Upper lobe of left lung (tissue), 6 donors: Measurements from ENCODE around the gene C12orf56. TPM values are rescaled to one million over a fixed set of nuclear protein-coding genes. Genes with fewer than 3 reads are reported as not detected.

ENCODE experiments used
- ATAC-seq, 2 donors: fragments of 200-7000 bp; cut with Tn5 transposase; one replicate each; pipeline ENCODE4 v1.9.1; 2022; ENCODE audit warnings: mild to moderate bottlenecking in 2 of 2, moderate library complexity in 2 of 2; ENCODE audit not compliant: low FRiP score in 2 of 2
- DNase-seq, 2 donors: peaks; one replicate each; pipeline ENCODE4 v3.0.0-alpha.2; 2019 to 2020
- H3K27ac ChIP-seq, 4 donors: fragments of 200-600 bp; sonication (generic); one replicate each; pipeline ENCODE4 v1.5.1; 2016 to 2019
- H3K27me3 ChIP-seq, 4 donors: fragments of 200-600 bp; sonication (generic); one replicate each; pipeline ENCODE4 v1.5.1; 2017 to 2019
- H3K36me3 ChIP-seq, 4 donors: fragments of 200-600 bp; sonication (generic); one replicate each; pipeline ENCODE4 v1.5.1; 2016 to 2019
- H3K4me1 ChIP-seq, 4 donors: fragments of 200-600 bp; sonication (generic); one replicate each; pipeline ENCODE4 v1.5.1; 2018 to 2019
- H3K4me3 ChIP-seq, 4 donors: fragments of 200-600 bp; sonication (generic); one replicate each; pipeline ENCODE4 v1.5.1; 2017 to 2019; ENCODE audit warnings: mild to moderate bottlenecking in 2 of 4, moderate library complexity in 1 of 4
- H3K9me3 ChIP-seq, 4 donors: fragments of 200-600 bp; sonication (generic); one replicate each; pipeline ENCODE4 v1.5.1; 2018 to 2019
- EP300 ChIP-seq, 4 donors: sonication (generic); formaldehyde crosslinking; IDR thresholded peaks; one replicate each; pipeline ENCODE4 v1.5.1; 2017; ENCODE audit warnings: antibody characterized with exemption in 4 of 4, control low read depth in 2 of 4
- POLR2A ChIP-seq, 4 donors: fragments of 450-650 bp; IDR thresholded peaks; one replicate each; pipeline ENCODE4 v1.5.1; 2016 to 2017; ENCODE audit warnings: antibody characterized with exemption in 4 of 4, mild to moderate bottlenecking in 2 of 4
- POLR2AphosphoS5 ChIP-seq, 2 donors: sonication (generic); formaldehyde crosslinking; IDR thresholded peaks; one replicate each; pipeline ENCODE4 v1.5.1; 2017; ENCODE audit warnings: antibody characterized with exemption in 2 of 2
- WGBS, 2 donors: methylation state at CpG; one replicate each; pipeline ENCODE4 v1.1.5; 2017 to 2018; 5-methylcytosine and 5-hydroxymethylcytosine counted together
- total RNA-seq, 6 donors: library from RNA; depleted of rRNA in 4 of 6; stranded (reverse); fragments of >200 nt in 4 of 6; gene quantifications; one replicate each; pipeline versions ENCODE4 v1.1.0 to v1.2.1, GENCODE V29; 2016 to 2021
- TF ChIP-seq, protein P1 (sequence below), 6 experiments: fragments of 450-650 bp in 4 of 6; fragments of 200-600 bp in 2 of 6; sonication (generic) in 2 of 6; IDR thresholded peaks; one replicate each; pipeline ENCODE4 v1.5.1; 2016 to 2019; ENCODE audit warnings: antibody characterized with exemption in 6 of 6
- donor health status: DM: no; HTN: no; CAD: no; lungs with moderate emphysema.
- donor health status: DM: no; HTN: yes; CAD: no; lungs with severe emphysema.

C12orf56 gene
- total RNA-seq, 6 donors from 2014 or later: not detected

DNA sequence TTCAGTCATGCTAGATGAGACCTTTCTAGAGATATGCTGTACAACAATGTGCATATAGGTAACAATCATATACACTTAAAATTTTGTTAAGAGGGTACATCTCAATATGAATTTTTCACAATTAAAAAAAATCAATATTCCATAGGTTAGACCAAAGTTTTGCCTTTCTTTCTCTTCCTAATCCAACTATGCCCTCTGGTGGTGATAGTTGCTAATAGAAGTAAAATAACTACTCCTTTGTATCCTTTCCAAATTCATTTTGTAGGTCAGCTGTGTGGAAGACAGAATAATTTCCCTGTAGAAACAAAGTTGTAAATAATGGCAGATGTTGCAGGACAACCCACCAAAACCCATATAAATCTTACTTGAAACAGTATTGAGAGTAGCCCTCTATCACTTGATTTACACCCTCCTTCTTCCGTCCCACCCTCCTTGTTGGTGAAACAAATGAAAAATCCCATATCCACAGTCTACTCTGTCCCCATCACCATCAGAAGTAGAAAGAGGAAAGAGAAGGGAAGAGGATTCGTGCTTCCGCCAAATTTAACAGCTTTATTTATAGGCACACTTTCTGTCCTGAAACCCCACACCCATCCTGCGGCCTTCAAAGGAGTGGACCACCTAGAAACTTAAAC is 134.3 kb downstream of the C12orf56 start:
- Histone ChIP-seq H3K36me3 (no peaks in the 10 kb centered on the region), H3K9me3 (no peaks in the 10 kb centered on the region), H3K27ac (no peak overlapping the region), H3K4me1 (no peaks in the 10 kb centered on the region), H3K27me3 (no peaks in the 10 kb centered on the region), H3K4me3 (no peak overlapping the region)
- no peak for TF ChIP-seq POLR2A (IDR thresholded peaks at IDR 0.05)
- TF ChIP-seq, protein P1, sequence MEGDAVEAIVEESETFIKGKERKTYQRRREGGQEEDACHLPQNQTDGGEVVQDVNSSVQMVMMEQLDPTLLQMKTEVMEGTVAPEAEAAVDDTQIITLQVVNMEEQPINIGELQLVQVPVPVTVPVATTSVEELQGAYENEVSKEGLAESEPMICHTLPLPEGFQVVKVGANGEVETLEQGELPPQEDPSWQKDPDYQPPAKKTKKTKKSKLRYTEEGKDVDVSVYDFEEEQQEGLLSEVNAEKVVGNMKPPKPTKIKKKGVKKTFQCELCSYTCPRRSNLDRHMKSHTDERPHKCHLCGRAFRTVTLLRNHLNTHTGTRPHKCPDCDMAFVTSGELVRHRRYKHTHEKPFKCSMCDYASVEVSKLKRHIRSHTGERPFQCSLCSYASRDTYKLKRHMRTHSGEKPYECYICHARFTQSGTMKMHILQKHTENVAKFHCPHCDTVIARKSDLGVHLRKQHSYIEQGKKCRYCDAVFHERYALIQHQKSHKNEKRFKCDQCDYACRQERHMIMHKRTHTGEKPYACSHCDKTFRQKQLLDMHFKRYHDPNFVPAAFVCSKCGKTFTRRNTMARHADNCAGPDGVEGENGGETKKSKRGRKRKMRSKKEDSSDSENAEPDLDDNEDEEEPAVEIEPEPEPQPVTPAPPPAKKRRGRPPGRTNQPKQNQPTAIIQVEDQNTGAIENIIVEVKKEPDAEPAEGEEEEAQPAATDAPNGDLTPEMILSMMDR (IDR thresholded peaks at IDR 0.05): peak; percentile 40 to 77 (median 64)
- no peak for DNase-seq
- WGBS, 2 donors: 59 to 74% methylated on average over 4 of the region's 4 CpGs
- ATAC-seq: peak in 1 of 2 donors; percentile 65

DNA sequence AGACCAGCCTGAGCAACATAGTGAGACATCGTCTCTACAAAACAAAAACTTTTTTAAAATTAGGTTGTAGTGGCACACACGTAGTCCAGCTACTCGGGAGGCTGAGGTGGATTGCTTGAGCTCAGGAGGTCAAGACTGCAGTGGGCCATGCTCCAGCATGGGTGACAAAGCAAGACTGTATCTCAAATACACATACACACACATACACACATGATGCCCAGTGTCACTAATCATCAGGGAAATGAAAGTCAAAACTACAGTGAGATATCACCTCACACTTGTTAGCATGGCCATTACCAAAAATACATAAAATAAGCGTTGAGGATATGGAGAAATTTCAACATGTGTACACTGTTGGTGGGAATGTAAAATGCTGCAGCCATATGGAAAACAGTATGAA is 135.3 kb downstream of the C12orf56 start:
- no peaks in the 10 kb centered on the region for H3K36me3 ChIP-seq
- TF ChIP-seq POLR2AphosphoS5 (IDR thresholded peaks at IDR 0.05): no peak
- TF ChIP-seq, protein P1 (IDR thresholded peaks at IDR 0.05): no peak
- no peak for TF ChIP-seq EP300 (IDR thresholded peaks at IDR 0.05)
- TF ChIP-seq POLR2A (IDR thresholded peaks at IDR 0.05): no peak
- WGBS, 2 donors: 63 to 69% methylated on average over 4 of the region's 4 CpGs
- DNase-seq (no peak), ATAC-seq (no peak)
- no peak overlapping the region for H3K4me3 ChIP-seq
- H3K27ac ChIP-seq: no peak overlapping the region
- no peaks in the 10 kb centered on the region for H3K9me3 ChIP-seq
- no peaks in the 10 kb centered on the region for H3K27me3 ChIP-seq
- H3K4me1 ChIP-seq: no peaks in the 10 kb centered on the region

DNA sequence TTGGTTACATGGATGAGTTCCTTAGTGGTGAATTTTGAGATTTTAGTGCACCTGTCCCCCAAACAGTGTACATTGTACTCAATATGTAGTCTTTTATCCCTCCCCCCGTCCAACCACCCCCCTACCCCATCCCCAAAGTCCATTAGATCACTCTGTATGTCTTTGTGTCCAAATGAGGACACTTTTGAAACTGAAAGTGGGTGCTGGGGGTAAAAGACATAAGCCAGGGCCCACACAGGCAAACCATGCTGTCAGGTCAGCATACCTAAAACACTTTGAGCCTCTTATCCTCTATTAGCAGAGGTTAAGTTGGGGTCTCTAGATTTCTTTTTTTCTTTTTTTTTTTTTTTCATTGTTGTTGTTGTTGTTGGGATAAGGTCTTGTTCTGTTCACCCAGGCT is 137.2 kb downstream of the C12orf56 start:
- no peak for DNase-seq
- Histone ChIP-seq H3K27me3 (no peaks in the 10 kb centered on the region), H3K9me3 (no peaks in the 10 kb centered on the region), H3K36me3 (no peaks in the 10 kb centered on the region), H3K4me1 (no peaks in the 10 kb centered on the region), H3K27ac (peak overlapping the region in 2 of 4 donors; percentile 35 to 43), H3K4me3 (no peak overlapping the region)
- WGBS, 2 donors: 33 to 58% methylated on average over 1 of the region's 1 CpG
- TF ChIP-seq, protein P1 (IDR thresholded peaks at IDR 0.05): no peak
- TF ChIP-seq POLR2AphosphoS5 (IDR thresholded peaks at IDR 0.05) (no peak), EP300 (IDR thresholded peaks at IDR 0.05) (no peak), POLR2A (IDR thresholded peaks at IDR 0.05) (no peak)
- ATAC-seq: no peak

DNA sequence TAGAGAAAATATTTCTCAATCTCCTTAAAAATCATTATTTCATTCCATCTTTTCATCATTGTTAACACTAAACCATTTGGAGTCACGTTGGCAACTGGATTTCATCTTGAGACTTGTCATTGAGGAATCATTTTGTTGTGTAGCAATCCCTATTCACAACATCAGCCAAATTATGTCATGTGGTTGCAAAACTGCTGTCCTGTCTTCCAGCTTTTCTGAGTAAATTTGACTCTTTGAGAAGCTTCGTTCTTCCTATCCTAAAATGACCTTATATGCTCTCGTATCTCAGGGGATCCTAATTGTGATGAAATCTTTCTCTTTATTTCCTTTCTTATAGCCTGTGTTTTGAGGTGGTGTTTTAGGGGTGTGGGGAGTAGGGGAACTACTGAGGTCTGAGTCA is 137.9 kb downstream of the C12orf56 start:
- Histone ChIP-seq H3K27me3 (no peaks in the 10 kb centered on the region), H3K4me1 (no peaks in the 10 kb centered on the region), H3K36me3 (no peaks in the 10 kb centered on the region), H3K4me3 (no peak overlapping the region), H3K27ac (peak overlapping the region in 2 of 4 donors; percentile 30 to 43), H3K9me3 (no peaks in the 10 kb centered on the region)
- DNase-seq: no peak
- WGBS, 2 donors: 60 to 65% methylated on average over 3 of the region's 3 CpGs
- ATAC-seq: peak in 1 of 2 donors; percentile 90
- TF ChIP-seq EP300 (IDR thresholded peaks at IDR 0.05): no peak
- peak in 1 of 2 donors; percentile 67 for TF ChIP-seq POLR2AphosphoS5 (IDR thresholded peaks at IDR 0.05)

DNA sequence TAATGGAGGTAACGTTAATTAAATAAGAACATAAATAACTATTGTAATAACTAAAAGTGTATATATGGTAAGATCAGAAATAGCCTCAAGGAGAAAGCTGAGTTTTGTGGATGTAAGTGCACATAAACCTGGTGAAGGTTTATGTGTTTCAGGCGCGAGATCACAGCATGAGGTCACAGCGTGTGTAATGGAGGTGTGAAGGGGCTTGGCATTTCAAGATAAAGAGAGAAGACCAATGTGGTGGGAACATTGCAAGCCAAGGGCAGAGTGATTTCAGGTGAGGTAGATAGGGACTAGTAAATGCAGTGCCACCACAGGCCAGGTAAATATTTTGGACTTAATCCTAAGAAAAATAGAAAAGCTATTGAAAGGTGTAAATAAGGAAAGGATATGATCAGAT is 146.7 kb downstream of the C12orf56 start:
- ATAC-seq (no peak), DNase-seq (no peak)
- TF ChIP-seq, protein P1 (IDR thresholded peaks at IDR 0.05): no peak
- no peak for TF ChIP-seq POLR2AphosphoS5 (IDR thresholded peaks at IDR 0.05)
- TF ChIP-seq POLR2A (IDR thresholded peaks at IDR 0.05): no peak
- TF ChIP-seq EP300 (IDR thresholded peaks at IDR 0.05): no peak
- Histone ChIP-seq H3K9me3 (no peaks in the 10 kb centered on the region), H3K4me1 (no peaks in the 10 kb centered on the region), H3K36me3 (no peaks in the 10 kb centered on the region), H3K27ac (no peak overlapping the region), H3K27me3 (no peaks in the 10 kb centered on the region), H3K4me3 (no peak overlapping the region)
- WGBS, 2 donors: 85 to 89% methylated on average over 4 of the region's 4 CpGs
